Umbilical cord (tissue), 2 donors: ENCODE data around the gene DPM3. TPM values are rescaled to one million over a fixed set of nuclear protein-coding genes. Genes with fewer than 3 reads are reported as not detected.
"Not testable (repeated sequence)": the region's sequence is repeated elsewhere in the genome, so short reads cannot be mapped to it uniquely, and the experiment has no call there.

Source experiments
- DNase-seq: peaks from one replicate; pipeline ENCODE4 v3.0.0-alpha.2; 2015; ENCODE audit warnings: low spot score
- total RNA-seq: library from RNA; depleted of rRNA; stranded (reverse); fragments of >200 nt; gene quantifications from one replicate; pipeline ENCODE4 v1.2.3, GENCODE V29; 2014; ENCODE audit warnings: low replicate concordance; ENCODE audit not compliant: insufficient read depth

The DPM3 gene
- total RNA-seq, 1 donor from 2014 or later = not detected

DNA sequence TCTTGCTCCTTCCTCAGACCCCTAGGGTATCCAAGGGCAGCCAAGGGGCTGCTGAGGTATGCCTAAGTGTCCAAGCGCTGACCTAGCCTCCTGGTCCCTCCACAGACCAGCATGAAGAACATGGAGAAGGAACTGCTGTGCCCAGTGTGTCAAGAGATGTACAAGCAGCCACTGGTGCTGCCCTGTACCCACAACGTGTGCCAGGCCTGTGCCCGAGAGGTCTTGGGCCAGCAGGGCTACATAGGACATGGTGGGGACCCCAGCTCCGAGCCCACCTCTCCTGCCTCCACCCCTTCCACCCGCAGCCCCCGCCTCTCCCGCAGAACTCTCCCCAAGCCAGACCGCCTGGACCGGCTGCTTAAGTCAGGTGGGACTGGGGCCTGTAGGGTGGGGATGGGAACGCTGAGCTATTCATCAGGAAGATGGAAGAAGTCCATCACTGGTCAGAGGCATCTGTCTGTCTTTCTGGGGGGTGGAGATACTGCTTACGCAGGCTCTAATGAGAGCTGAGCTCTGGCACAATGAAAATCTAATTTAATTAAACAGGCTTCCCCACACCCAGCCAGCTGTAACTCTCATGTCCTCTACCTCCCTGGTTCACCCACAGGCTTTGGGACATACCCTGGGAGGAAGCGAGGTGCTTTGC lies 35.1 kb upstream of the DPM3 start:
- no peak for DNase-seq

DNA sequence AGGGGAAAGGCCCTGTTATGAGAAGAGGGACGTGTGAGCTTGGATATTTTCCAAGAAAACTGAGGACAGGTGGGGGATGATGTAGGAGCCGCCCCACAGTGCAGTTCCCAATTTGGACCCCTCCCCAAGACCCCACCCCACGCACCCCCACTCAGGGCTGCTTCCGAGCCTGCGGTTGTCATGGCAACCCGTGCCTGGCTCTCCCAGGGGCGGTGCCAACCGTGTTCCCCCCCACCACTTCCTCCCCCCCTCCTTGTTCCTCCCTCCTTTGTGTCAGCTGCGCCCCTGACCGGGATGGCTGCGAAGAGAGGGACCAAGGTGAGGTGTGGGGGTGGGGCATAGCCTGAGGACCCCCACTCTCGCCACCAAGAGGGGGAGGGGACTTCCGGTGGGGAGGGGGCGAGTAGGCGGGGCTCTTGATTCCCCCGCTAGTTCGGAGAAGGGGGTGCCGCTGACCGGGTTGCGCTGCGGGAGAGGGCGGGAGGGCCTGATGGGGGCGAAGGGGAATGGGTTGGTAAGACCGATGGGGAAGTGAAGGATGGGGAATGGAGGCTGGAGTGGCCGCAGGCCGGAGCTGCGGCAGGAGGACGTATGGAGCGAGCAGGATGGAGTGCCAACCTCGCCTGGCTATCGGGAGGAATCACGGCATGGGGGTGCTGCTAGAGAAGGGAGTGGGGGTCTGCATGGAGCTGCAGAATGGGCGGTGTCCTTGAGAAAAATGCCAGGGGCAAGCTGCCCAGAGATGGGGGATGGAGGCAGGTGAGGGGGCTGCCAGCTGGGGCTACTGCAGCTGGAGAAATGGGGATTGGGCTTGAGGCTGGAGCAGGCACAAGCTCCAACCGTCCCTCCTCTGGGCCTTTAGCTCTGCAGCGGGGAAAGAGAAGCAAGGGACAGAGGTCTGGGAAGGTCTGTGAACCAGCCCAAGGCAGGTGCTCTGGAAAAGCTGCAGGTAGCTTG lies 34.3 kb upstream of the DPM3 start:
- no peak for DNase-seq

DNA sequence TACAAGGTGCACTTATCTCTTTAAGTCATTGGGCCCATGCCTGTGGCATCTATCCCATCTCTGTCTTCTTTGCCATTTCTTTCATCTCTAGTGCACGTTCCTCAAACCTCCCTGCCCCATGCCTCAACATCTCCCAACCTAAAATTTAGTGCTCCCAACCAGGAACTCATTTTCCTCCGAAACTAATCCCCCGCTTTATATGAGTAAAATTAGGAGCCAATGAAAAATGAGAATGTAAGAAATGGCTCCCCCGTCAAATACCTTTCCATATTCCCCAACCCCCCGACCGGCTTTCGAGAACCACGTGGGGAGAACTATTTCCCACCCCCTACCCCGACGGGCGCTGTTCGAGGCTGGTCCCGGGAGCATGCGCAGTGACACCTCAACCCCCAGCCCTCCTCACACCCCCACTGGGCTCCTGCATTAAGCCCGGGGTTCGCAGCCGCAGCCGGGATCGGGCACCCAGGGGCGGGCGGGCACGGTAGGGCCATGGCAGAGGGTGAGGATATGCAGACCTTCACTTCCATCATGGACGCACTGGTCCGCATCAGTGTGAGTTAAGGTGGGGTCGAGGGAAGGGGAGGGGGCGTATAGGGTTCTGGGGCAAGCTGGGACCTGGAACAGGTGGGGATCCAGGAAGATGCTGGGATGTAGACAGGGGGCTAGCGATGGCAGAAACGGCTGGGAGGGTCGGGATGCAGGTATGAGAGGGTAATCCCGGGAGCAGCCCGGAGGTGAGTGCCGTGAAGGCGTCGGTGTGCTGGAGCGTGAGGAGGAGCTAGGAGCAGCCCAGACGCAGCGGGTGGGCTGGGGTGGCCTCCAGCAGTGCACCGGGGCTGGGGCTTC lies 33.4 kb upstream of the DPM3 start, which contains the start of gene TRIM46:
Gene TRIM46, plus strand, starts transcription at position 372 of the 846 bp plus-strand sequence. Its CDS starts 118 bp downstream, at position 490.
- DNase-seq = no peak

DNA sequence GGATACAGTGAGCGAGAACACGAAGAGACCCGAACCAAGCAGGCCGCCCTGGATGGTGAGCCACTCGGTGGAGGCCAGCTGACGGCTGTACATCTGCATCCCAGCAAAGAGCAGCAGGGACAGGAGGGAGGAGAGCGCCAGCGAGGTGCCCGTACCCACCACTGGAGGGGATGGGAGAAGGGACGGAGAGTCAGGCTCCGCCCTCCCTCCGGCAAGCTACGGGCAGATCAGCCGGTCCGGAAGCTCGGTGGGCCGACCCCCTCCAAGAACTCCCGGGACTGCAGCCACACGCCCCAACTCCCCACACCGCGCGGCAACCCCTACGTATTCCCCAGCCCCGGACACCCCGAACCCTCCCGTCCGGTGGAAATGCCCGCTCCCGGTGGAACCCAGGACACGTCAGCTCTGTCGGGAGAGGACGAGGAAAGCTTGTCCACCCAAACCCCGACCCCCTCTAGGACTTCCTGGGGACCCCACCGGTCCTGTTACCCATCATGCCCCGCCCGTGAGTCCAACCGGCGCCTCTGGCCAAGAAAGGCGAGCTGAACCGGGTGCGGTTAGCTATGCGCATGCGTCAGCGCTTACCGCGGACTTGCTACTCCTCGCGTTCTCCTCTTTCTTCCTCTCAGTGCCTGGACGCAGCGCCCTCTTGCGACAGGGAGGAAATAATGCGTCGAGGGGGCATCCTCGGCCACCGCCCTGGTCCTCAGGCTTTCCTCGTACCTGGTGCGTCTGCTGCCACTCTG lies 32.6 kb upstream of the DPM3 start, which contains the start of gene KRTCAP2:
Gene KRTCAP2, minus strand, starts transcription at position 573 of the 746 bp plus-strand sequence. Its CDS starts 80 bp downstream, at position 493.
- peak; percentile 97 for DNase-seq

DNA sequence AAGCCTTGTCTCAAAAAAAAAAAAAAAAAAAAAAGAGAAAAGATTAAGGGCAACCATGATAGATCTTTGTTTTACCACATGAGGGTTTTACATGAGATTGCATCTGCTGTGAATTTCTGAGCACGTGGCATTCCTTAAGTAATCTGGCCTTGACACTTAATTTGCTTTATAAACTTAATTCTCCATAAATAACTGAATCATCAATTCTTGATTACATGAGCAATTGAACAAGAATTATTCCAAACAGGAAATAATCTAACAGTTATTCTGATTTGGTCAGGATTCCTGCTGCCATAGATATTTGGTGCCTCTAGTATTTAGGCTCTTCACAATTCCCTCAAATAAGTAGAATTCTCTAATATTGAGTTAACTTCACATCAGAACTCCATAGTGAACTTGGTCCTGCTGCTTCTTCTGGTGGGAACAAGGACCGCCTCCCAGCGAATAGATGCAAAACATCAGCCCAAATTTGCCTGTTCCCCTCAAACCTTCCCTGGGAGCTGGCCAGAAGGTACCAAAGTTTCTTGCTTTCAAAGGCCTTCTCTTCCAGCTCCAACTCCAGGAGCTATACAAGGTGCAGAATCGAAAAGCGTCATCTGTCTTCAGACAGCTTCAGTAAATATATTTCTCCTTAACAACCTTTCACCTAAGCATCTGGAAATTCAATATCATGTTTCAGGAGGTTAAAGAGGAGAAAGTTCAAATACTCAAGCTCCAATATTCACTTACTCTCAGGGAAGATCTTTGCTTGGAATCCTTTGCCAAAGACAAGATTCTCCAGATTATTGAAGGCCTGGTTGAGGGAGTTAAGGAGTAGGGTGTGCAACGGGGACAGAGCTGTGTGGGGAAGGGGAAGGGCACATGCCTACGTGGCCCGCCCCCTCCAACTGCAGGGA lies 31.8 kb upstream of the DPM3 start:
- no peak for DNase-seq

DNA sequence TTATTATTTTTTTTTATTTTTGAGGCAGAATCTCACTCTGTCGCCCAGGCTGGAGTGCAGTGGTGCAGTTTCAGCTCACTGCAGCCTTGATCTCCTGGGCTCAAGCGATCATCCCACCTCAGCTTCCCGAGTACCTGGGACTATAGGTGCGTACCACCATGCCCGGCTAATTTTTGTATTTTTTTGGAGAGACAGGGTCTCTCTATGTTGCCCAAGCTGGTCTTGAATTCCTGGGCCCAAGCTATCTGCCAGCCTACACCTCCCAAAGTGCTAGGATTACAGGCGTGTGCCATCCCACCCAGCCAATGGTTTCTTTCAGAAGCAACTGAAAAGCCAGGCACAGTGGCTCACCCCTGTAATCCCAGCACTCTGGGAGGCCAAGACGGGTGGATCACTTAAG lies 30.5 kb upstream of the DPM3 start:
- no peak for DNase-seq

DNA sequence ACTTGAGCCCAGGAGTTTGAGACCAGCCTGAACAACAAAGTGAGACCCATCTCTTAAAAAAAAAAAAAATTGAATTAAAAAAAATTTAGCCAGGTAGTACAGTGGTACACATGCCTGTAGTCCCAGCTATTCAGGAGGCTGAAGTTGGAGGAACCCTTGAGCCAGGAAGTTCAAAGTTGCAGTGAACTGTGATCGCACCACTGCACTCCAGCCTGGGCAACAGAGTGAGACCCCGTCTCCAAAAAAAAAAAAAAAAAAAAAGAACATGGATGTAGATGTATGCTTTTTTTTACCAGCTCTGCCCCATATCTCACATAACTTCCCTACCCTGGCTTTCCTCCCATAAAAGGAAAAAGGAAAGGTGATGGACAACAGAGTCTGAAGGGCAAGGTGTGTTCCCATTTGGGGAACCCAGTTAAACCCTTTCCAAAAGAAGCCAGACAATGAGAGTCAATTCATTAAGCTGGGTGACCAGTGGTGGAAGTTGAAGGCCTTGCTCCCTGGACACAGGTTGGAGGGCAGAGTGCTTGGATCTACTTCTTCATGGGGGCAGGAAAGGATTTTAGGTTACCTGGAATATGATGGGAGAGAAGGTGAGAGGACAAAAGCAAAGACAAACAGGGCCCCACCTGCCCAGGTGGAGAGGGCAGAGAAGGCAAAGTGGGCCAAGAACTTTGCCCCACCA lies 29.9 kb upstream of the DPM3 start:
- DNase-seq = no peak

DNA sequence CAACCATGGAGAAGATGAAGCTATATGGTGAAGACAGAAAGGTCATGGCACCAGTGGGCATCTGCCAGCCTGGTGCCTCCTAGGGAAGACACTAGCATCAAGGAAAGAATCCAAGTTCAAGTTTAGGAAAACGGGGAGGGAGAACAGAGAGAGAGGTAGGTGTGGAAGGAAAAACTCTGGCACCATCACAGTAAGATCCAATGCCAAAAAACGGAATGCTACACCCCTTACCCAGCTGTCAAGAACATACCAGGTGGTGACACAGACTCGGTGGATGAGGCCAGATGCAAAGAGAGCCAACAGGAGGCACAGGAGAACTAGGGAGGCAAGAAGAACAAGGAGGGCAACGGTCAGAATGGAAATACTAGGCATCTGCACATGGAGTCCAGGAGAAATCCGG lies 29.2 kb upstream of the DPM3 start:
- DNase-seq = no peak

DNA sequence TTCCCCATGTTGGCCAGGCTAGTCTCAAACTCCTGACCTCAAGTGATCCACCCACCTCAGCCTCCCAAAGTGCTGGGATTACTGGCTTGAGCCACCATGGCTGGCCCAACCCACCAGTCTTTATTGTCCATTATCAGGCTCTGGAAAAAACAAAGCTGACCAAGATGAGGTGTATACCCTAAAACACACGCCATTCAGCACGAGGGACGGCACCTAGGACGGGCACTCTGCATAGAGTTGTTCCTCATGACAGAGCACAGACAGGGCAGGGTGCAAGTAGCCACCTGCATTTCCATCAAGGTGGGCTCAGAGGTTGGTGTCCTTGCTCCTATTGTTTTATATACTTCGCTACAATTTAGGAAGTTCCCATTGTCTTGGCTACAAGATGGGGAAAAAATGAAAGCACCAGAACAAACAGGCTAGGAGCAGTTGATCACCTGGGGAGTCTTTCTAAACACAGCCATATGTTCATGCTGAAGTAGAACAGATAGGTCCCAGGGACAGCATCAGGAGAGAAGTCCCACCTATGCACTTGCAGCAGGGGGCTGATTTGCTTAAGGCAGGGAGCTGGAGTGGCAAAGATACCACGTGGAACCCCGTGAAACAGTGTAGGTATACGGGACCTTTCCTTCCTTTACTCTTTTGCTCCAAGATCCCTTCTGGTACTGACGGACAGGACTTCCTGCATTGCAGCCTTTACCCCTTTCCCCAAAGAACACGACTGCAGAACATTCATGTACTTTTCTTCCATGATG lies 28.3 kb upstream of the DPM3 start:
- DNase-seq = no peak

DNA sequence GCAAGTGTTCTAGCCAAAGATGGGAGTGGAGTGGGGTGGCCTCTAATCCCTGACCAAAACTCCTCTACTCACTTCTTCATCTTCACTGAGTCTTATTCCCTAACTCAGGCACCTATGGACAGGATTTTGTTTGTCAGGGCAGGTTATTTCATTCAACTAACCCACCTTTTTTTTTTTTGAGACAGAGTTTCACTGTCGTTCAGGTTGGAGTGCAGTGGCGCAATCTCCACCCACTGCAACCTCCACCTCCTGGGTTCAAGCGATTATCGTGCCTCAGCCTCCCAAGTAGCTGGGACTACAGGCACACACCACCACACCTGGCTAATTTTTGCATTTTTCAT lies 27.7 kb upstream of the DPM3 start:
- not testable (repeated sequence) for DNase-seq

DNA sequence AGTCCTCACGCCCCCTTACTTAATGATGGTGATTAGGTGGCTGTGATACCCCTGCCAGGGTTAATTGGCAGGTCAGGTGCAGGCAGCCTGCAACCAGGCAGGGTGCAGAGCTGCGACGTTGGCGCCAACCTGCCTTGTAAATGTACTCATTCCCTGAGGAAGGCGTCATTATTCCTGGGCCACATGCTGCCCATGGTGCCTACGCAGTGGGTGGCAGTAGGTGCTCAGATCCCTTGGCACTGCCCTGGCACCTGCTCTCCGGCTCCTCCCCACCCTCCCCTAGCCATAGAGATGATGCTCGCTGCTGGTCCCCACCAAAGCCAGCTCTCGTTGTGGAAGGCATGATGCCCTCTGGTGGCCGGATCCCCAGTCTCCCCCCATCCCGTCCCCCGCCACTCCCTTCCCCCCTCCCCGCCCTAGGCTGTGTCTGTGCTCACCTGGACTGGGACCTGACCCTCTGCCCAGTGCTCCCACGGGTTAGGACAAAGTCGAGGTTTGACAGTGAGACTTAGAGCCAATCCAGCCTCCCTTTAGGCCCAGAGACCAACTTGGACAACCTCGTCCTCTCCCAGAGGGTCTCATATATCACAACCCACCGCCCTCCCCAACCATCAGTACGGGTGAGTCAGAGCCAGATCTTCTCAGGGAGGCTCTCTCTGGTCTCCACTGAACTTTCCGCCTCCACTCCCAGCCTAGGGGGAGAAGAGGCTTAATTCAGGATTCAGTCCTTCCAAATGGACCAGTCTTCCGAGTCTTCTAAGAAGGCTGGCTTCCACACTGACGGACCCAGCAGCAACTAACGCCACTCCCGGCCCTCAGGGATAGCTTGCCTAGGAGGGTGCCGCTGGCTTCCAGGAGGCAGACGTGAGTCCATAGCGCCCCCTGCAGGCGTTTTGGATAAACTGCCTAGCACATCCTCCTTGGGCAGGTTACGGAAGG lies 27.1 kb upstream of the DPM3 start:
- DNase-seq = peak; percentile 85

DNA sequence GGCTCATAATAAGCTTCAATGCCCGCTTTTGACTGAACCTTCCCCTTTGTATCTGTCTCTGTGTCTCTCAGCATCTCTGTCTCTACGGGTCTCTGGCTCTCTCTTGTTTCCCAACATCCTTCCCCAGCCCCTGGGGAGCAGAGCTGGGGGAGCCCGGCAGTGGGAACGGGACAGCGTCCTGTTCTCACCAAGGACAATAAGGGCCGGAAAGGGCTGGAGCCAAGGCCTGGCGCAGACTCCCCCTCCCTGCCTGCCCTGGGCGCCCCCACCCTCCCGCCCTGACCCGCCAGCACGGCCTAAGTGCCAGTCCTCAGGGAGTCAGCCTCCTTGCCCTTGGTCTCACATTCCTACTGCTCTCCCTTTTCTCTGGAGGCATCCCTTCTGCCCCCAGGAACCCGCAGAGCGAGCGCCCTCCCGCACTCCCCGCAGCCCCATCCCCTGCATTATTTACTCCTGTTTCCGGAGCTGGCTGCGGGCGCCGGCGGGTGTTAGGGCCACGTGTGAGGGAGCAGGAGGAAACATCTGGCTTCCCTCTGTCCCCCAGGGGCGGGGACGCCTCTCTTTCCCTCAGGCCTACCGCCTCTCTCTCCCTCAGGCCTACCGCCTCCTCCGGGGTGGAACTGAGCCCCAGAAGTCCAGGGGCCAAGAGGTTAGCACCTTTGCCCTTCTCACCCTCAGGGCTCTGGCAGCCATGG lies 26.3 kb upstream of the DPM3 start:
- peak; percentile 38 for DNase-seq

DNA sequence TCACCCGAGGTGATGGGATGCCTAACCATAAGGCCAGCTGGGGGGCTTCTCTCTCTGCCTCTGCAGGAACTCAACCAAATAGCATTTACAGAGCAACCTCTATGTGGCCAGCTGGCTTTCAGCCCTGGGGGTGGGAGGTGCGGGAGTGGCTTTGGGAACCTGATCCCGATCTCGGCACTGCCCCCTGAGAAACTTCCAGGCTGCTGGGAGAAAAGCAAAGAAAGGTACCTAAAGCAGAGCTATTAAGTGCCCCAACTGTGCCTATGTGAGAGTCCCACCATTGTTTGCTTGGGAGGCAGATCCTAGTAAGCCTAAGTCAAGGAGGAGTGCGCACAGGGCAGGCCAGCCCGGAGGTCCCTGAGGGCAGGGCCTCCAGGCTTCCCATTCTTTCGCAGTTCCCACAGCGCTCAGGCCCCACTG lies 25.7 kb upstream of the DPM3 start:
- DNase-seq = no peak

DNA sequence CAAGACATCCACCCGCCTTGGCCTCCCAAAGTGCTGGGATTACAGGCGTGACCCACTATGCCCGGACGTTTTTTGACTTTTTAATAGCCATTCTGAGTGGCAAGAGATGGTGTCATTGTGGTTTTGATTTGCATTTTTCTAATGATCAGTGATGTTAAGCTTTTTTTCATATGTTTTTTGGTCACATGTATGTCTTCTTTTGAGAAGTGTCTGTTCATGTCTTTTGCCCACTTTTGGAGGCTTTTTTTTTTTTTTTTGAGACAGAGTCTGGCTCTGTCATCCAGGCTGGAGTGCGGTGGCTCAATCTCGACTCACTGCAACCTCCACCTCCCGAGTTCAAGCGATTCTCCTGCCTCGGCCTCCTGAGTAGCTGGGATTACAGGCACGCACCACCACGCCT lies 24.3 kb upstream of the DPM3 start:
- not testable (repeated sequence) for DNase-seq

DNA sequence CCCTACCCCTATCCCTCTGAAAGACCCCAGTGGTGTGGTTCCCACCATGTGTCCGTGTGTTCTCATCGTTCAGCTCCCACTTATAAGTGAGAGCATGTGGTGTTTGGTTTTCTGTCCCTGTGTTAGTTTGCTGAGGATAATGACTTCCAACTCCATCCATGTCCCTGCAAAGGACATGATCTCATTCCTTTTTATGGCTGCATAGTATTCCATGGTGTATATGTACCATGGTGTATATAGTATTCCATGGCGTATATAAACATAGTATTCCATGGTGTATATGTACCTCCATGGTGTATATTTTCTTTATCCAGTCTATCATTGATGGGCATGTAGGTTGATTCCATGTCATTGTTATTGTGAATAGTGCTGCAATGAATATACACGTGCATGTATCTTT lies 23.5 kb upstream of the DPM3 start:
- not testable (repeated sequence) for DNase-seq

DNA sequence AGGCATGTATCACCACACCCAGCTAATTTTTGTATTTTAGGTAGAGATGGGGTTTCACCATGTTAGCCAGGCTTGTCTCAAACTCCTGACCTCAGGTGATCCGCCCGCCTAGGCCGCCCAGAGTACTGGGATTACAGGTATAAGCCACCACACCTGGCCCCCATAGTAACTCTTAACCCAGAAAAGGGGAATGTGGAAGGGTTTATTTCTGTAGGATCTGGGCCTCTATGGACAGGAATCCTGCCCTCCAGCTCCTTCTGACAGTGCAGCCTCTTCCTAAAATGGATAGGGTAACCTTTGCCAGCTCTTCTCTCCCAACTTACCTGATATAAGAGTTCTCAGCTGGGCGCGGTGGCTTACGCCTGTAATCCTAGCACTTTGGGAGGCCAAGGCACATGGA lies 22.3 kb upstream of the DPM3 start:
- DNase-seq = not testable (repeated sequence)

DNA sequence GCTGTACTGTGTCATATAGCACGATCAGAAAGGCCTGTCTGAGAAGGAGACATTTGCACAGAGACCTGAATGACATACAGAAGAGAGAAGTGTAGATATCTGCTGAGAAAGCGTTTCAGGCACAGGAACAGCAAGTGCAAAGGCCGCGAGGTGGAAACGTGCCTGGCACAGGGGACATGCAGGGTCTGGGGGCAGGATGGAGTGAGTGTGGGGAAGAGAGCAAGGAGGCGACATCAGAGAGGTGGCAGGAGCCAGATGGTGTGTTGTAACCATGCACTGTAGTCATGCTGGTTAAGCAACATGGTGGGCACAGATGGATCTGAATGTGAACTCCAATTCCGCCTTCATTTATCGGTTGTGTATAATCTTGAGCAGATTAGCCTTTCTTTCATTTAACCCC lies 19.8 kb upstream of the DPM3 start:
- no peak for DNase-seq
